Measurements from ENCODE around the gene MT1X.
"Not testable (repeated sequence)": the region's sequence is repeated elsewhere in the genome, so short reads cannot be mapped to it uniquely, and the experiment has no call there.

Gene MT1X

GRCh38 chr16:56710181-56710737 lies 28.0 kb downstream of the MT1X start:
- no peak for DNase-seq (ENCODE audit: extremely low spot score)
- ChIA-PET CTCF (interaction anchor here (1.3 kb wide), 3 partner anchors 8 to 134 kb away, joined by 3 to 6 read pairs (median 5); no protein-coding TSS in a partner anchor), POLR2A (interaction anchor here (0.5 kb wide), 1 partner anchor 25 kb away, joined by 4 read pairs; no protein-coding TSS in a partner anchor)
- TF ChIP-seq CTCF (IDR thresholded peaks at IDR 0.05; ENCODE audit: control extremely low read depth, extremely low read depth, low read depth, missing control alignments), result no peak

GRCh38 chr16:56711862-56712261 lies 29.6 kb downstream of the MT1X start:
- TF ChIP-seq CTCF (IDR thresholded peaks at IDR 0.05; ENCODE audit: control extremely low read depth, extremely low read depth, low read depth, missing control alignments), result no peak
- ChIA-PET CTCF (interaction anchor here (1.0 kb wide), 1 partner anchor 108 kb away, joined by 3 read pairs; no protein-coding TSS in a partner anchor), POLR2A (no interaction called here)
- DNase-seq (ENCODE audit: extremely low spot score), result no peak

GRCh38 chr16:56713794-56714193 lies 31.5 kb downstream of the MT1X start:
- ChIA-PET CTCF (no interaction called here), POLR2A (no interaction called here)
- TF ChIP-seq CTCF (IDR thresholded peaks at IDR 0.05; ENCODE audit: control extremely low read depth, extremely low read depth, low read depth, missing control alignments), result no peak
- no peak for DNase-seq (ENCODE audit: extremely low spot score)

GRCh38 chr16:56715126-56715525 lies 32.9 kb downstream of the MT1X start:
- ChIA-PET POLR2A (no interaction called here), CTCF (interaction anchor here (5.8 kb wide), 1 partner anchor 13 kb away, joined by 42 read pairs; no protein-coding TSS in a partner anchor)
- no peak for TF ChIP-seq CTCF (IDR thresholded peaks at IDR 0.05; ENCODE audit: control extremely low read depth, extremely low read depth, low read depth, missing control alignments)

GRCh38 chr16:56716761-56717160 lies 34.5 kb downstream of the MT1X start:
- no peak for DNase-seq (ENCODE audit: extremely low spot score)
- POLR2A ChIA-PET, result no interaction called here
- no peak for TF ChIP-seq CTCF (IDR thresholded peaks at IDR 0.05; ENCODE audit: control extremely low read depth, extremely low read depth, low read depth, missing control alignments)
- CTCF ChIA-PET, result interaction anchor here (1.3 to 5.8 kb wide), 3 partner anchors 8 to 14 kb away, joined by 3 to 42 read pairs (median 15); no protein-coding TSS in a partner anchor

More at GRCh38 chr16:56715126-56715525, 32.9 kb downstream of the MT1X start:
- DNase-seq (ENCODE audit: extremely low spot score), result no peak

GRCh38 chr16:56717532-56717931 lies 35.3 kb downstream of the MT1X start:
- POLR2A ChIA-PET; DNase-seq (ENCODE audit: extremely low spot score): not testable (repeated sequence)
- CTCF ChIA-PET, result interaction anchor here (2.7 to 5.8 kb wide), 2 partner anchors 10 to 15 kb away, joined by 15 to 42 read pairs; no protein-coding TSS in a partner anchor

- ChIA-PET CTCF (no interaction called here), POLR2A (no interaction called here)
- TF ChIP-seq CTCF (IDR thresholded peaks at IDR 0.05; ENCODE audit: control extremely low read depth, extremely low read depth, low read depth, missing control alignments), result no peak
- DNase-seq (ENCODE audit: extremely low spot score), result no peak
Observed at GRCh38 chr16:56722200-56722842, 40.1 kb downstream of the MT1X start.

All from GM10248 (cell line).